Epidermal melanocyte (primary cell): ENCODE measurements around the gene ZNF580.

Source experiments
- DNase-seq: peaks from one replicate; pipeline ENCODE4 v3.0.0; 2011; ENCODE audit warnings: low spot score; ENCODE audit not compliant: insufficient read length

ZNF580 gene, protein sequence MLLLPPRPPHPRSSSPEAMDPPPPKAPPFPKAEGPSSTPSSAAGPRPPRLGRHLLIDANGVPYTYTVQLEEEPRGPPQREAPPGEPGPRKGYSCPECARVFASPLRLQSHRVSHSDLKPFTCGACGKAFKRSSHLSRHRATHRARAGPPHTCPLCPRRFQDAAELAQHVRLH

DNA sequence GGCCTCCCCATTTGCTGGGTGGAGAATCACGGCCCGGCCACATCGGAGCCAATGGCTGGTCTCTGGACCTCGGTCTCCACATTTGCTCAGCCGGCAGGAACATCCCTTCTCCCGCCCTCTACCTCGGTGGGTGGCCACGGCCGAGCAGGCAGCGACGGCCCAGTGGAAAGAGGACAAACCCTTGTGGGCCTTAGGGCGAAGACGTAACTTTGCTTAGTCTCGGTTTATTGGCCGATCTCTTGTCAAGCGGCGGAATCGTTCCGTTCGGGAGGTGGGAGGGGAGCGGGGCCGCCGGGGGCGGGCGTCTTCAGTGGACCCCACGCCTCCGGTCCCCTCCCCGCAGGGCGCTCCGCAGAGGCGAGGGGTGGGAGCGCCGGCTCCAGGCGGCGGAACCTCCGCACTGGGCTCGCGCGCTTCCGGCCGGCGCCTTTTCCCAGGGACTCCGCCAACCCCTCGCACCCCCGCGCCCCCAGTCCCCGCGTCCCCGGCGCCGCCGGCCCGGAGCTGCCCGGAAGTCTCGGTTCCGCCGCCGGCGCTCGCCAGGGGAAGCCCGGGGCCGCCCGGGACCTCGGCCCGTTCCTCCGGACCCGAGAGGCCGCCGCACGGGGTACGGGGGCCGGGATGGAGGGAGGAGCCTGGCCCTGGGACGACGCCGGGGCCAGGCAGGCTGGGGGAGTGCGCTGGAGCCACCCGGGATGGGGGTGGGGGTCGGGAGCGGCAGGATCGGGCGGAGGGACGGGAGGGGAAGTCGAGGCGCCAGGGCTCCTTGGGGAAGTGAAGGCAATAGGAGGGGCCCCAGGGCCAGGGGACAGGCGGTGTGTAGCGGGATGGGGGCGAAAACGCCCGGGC lies at the start of gene ZNF580:
Gene ZNF580 (plus strand): TSS at position 426 of the 849 bp plus-strand sequence. CDS start 1,507 bp downstream, outside the sequence.
- DNase-seq, result peak; percentile 79

DNA sequence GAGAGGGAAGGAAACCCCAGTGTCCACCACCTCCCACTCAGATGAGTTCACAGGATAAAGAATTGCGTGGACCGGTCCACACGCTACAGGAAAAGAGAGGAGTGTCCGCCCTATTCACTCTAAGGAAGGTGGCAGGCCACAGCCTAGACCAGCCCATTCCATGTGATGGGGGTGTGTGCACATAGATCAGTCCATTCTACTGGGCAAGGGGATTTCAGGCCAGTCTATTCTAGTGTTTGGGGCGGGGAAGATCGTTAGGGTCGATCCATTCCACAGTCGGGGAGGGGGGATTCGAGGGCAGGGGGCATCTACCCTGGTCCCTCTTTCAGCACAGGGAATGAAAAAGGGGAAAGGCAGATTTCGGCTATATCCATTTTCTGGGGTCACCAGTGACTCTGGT lies 49.2 kb upstream of the ZNF580 start:
- no peak for DNase-seq

DNA sequence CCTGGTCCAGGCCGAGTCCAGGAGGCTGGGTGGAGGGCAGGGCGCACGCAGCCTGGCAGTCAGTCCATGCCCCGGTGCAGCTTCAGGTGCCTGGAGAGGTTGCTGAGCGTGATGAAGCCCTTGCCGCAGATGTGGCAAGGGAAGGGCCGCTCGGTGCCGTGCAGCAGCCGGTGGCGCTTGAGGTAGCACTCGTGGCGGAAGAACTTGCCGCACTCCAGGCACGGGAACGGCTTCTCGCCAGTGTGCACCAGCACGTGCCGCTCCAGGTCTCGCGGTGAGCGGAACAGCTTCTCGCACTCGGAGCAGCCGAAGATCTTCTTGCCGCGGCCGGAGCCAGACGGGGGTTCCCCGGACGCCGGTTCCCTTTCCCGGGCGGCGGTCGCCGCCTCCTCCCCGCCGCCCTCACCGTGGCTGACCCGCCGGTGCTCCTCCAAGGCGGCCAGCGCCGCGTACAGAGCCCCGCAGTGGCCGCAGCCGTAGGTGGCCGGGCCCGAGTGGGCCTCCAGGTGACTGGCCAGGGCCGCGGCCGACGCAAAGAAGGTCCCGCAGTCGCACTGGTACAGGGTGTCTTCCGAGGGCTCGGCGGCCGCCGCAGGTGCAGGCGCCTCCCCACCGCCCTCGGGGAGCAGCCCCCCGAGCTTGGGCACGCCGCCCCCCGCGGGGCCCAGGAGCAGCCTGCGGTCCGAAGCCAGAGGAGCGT lies 48.3 kb upstream of the ZNF580 start:
- DNase-seq, result no peak

DNA sequence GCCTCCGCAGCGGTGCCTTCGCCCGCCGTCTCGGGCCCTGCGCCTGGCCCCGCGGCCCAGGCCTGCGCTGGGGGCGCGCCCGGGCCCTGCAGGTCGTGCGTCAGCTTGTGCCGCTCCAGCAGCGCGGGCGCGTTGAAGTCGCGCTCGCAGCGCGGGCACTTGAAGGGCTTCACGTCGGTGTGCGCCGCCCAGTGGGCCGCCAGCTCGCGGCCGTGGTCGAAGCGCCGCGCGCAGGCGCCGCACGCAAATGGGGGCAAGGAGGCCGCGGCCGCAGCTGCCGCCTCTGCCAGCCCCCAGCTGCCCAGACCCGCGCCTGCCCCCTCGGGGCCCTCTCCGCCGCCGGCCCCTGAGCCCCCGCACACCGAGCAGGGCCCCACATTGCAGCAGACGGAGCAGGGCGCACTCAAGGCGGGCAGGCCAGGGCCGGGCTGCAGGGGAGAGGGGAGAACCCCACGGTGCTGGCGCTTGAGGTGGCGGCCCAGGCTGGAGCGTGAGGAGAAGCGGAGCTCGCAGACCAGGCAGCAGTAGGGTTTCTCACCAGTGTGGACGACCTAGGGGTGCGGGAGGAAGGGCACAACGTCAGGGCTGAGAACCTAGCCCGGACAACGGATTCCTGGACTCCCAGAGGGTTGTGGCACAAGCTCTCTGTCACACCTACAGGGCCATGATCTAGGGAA lies 47.6 kb upstream of the ZNF580 start:
- no peak for DNase-seq

DNA sequence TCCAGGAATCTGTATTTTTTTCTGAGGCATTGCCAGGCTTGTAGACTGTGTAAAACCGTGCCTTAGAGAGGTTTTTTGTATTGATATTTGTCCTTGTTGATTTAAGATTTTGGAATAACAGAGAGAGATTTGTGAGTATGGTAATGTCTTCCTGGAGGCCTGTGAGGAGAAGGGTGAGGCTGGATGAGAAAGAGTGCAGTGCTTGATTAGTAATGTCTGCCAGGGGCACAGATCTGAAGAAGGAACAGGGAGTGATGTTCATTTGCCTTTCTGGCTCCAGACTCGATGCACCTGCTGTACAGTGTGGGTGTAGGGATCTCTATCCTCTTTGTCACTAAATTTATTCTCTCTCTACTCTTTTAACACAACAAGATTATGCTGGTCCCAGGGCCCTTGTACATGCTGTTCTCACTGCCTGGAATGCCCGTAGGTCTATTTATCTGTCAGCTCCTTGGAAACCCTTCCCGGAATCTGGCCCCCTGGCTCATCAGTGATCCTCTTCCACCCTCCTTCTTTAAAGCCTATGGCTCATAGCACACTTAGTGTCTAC lies 45.7 kb upstream of the ZNF580 start:
- DNase-seq, result no peak

DNA sequence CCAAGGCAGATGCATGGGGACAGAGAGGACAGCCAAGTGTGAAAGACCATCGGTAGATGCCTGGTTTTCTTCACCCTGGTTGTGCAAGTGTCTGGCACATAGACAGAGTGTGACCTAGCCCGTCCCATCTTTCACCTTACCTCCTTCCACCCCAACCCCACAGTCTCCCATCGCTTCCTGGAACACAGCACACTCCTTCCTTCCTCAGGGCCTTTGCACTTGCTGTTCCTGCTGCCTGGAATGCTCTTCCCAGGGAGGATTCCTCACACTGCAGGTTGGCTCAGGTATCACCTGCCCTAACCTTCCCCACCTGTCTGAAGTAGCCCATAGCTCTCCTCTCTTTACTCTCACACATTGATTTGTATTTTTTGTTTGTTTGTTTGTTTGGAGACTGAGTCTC lies 44.5 kb upstream of the ZNF580 start:
- no peak for DNase-seq

DNA sequence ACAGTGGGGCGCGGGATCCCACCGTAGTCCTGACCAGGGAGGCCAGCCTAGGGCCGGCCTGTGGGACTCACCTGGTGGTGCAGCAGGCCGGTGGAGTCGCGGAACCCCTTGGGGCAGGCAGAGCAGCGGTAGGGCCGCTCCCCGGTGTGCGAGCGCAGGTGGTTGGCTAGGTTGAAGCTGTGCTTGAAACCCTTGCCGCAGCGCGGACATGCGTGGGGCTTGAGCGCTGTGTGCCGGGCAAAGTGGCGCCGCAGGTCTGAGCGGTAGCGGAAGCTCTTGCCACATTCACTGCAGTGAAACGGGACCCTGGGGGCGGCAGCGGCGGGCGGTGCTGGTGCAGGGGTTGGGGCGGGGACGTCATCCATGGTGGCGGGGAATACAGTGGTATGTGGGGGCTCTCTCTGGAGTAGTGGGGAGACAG lies 43.3 kb upstream of the ZNF580 start:
- DNase-seq, result no peak

DNA sequence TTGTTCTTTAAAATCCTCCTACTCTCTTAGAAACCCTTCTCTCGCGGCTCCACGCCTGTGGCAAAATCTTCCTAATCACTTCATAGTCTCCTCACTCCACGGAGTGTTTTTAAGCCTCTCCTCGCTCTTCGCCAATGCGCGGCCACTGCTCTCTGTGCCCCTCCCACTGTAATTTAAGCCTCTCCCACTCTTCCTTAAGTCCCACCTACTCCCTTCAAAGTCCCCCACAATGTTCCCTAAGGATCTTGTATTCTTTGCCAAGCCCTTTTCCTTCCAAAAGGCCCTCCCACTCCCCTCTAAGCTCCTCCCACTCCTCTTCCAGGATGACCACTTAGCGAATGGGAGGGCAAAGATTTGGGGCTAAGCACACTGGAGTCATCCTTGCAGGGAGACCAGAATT lies 42.8 kb upstream of the ZNF580 start:
- no peak for DNase-seq

DNA sequence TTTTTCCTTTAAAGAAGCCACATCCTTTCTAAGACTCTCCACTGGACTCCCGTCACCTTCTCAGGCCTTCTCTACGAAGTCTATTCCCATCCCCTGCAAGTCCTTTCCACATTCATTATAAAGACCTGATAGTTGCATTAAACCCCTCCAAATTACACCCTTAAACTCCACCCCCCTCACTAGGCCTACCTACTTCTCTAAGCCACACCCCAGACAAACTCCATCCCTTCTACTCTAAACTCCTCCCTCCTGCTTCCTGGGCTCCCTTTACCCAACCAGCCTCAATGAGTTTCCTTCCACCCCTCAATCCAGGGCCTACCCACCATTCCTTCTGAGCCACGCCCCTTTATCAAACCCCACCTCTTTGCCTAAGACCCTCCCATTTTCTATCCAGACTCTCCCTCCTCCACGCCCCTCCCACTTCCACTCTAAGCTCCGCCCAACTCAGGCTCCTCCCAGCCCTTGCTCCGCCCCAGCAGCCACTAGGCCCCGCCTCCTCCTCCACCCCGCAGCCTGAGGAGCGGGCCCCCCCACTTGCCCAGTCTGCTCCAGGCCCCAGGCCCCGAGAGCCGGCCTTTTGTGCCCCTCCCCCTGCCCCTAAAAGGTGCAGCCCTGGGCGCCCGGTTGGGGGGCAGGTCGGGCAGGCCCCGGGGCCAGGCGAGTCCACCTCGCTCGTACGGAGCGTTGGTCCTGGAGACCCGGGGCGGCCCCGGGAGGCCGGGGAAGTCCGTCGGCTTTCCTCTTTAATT lies 41.9 kb upstream of the ZNF580 start:
- DNase-seq, result peak; percentile 92

DNA sequence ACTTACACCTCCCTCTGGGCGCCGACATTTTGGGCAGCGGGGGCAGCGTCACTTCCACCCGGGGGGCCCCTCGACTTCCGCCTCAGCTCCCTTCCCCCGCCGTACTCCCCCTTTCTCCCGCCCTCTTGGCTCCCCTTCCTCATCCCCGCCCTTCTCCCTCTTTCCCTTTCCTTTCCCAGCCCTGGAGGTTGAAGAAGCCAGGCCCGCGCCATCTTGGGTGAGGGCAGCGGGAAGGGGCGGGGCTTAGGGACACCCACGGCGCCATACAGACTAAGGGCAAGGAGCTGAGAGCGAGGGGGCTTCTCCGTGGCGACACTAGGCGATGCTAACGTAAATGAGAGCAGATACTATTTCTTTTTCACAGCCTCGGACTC lies 41.3 kb upstream of the ZNF580 start, which contains the start of gene FIZ1:
Gene FIZ1 (minus strand): TSS at position 50 of the 374 bp plus-strand sequence. CDS start 1,652 bp downstream, outside the sequence.
- DNase-seq, result peak; percentile 94

DNA sequence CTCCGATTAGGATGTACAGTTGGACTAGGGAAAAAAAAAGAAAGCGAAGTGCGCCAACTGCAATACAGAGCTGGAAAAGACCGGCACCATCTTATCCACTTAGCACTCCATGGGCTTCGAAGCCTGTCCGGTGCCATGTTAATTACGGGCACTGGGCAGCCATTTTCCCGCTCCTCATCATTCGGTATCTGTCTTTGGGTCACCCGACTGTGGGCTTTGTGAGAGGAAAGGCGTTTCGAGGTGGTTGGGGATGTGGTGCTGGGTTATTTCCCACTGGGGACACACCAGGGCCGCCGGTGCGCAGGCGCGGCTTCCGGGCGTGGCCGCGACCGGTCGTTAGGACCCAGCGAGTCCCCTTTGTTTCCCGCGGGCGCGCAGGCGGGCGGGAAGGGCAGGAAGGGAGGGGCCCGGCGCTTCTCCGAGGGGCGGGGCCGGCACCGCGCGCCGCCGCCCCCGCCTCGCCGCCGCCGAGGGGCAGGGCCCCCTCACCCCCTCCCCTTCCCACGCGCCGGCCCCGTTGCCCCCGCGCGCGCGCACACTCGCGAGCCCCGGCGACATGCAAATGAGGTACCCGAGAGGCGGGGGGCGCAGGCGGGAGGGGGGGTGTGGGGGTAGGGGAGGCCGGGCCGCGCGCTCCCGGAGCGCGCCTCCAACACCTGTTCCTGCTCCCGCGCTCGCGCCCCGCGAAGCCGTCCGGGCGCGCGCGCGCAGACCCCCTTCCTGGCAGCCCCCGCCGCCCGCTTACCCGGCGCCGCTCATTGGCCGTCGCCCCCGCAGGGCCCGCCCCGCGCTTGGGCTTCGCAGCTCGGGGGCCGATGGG lies 40.8 kb upstream of the ZNF580 start, which contains the start of gene ZNF524:
Gene ZNF524 (plus strand): TSS at position 447 of the 820 bp plus-strand sequence. CDS start 1,825 bp downstream, outside the sequence.
- DNase-seq, result peak; percentile 90

DNA sequence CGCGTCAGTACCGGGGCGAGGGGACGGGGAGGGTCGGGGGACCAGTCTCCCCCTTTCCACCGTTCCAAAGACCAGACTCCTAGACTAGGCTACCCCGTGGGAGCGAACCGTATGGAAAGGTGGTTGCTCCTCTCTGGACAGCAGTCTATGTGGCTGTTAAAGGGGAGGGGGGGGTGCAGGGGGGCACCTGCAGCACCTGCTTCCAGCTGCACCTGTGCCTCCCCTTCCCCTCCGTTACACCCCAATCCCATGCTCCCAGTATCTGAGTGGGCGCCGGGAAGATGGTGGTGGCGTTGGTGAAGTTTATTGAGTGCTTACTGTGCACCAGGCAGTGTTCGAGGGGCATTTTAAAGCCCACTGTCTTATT lies 40.2 kb upstream of the ZNF580 start:
- no peak for DNase-seq

DNA sequence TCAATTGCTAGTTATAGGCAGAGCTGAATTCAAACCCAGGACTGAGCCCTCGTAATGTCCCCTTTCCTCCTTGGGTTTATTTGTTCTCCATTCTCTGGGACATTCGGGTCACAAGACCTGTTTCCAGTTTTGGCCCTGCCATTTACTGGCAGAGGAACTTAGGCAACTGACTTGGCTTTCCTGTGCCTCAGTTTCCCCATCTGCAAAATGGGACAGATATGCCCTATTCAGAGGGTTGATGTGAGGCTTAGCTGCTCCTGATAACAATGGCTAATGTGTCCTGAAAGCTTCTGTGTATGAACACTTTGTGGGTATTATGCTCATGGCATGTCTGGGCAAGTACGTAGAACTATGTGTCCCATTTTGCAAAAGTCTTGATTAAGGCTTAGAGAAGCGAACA lies 39.7 kb upstream of the ZNF580 start:
- DNase-seq, result no peak

DNA sequence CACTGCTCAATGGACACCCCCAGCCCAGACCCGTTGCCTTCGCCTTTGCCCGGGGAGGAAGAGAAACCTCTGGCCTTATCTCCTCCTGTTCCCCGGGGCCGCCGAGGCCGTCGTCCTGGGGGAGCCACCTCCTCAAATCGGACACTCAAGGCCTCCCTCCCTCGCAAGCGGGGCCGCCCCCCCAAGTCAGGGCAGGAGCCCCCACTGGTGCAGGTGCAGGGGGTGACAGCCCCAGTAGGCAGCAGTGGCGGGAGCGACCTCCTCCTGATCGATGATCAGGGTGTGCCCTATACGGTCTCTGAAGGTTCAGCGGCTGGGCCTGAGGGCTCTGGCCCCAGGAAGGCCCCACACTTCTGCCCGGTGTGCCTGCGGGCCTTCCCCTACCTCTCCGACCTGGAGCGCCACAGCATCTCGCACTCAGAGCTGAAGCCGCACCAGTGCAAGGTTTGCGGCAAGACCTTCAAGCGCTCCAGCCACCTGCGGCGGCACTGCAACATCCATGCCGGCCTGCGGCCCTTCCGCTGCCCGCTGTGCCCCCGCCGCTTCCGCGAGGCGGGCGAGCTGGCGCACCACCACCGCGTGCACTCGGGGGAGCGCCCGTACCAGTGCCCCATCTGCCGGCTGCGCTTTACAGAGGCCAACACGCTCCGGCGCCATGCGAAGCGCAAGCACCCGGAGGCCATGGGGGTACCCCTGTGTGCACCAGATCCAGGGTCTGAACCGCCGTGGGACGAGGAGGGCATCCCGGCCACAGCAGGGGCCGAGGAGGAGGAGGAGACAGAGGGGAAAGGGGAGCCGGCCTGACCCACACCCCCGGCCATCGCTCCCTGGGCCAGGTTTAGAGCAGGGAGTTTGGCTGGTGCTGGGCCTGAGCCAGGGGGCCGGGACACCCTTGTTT lies 38.4 kb upstream of the ZNF580 start:
- no peak for DNase-seq

DNA sequence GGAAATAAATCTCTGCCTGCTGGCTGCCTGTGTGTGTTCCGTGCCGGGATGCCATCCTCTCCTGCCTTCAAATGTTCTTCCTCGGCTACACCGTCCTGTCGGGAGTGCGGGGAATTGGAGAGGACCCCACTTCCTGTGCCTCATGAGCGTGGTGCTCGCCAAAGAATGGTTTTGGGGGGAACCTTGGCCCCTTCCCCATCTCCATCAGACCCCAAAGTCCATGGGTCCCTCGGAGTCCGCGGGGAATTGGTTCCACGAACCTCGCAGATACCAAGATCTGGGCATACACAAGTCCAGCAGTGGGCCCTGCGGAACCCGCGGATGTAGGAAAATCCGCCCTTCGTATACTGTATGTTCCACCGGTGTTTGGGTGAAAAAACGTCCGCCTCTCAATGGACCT lies 37.7 kb upstream of the ZNF580 start:
- no peak for DNase-seq

DNA sequence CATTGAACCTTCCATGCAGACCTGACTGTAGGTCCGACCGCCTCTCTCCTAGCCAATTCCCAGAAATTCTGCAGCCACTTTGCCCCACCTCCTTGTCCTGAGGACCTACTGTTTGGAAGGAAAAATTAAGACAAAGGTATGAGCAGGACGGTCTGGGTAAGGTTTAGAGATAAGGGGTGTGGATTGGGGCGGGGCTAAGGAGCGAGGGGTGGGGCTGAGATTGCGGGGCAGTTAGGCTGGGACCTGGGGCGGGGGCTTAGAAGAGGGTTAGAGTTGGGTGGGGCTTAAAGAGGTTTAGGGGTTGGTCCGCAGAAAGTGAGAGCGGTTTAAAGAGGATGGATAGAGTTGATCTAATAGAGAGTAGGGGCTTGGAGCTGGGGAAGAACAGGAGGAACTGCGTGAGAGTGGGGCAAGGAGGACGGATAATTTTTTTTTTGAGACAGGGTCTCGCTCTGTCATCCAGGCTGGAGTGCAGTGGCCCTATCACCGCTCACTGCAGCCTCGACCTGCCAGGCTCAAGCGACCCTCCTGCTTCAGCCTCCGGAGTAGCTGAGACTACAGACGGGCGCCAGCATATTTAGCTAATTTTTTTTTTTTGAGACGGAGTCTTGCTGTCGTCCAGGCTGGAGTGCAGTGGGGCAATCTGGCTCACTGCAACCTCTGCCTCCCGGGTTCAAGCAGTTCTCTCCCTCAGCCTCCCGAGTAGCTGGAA lies 37.1 kb upstream of the ZNF580 start:
- no peak for DNase-seq

DNA sequence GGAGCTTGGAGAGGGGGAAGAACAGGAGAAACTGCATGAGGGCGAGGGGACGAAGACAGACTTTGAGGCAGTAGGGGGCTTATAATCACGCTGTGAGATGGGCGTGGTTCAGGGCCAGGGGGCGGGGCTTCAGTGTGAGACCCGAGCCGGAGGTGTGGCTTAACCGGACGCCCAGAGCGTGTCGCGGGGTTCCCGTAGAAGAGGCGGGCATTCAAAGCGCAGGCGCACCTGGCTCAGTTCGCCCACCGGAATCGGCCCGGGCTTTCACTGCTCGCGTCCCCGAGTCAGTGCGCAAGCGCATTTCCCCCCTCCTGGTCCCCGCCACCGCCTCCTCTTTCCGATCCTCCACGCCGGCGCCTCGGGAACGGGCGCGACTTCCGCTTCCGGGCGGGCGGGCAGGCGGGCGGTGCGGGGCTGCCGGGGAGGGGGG lies 35.6 kb upstream of the ZNF580 start:
- DNase-seq, result peak; percentile 96
